ENCODE measurements around the gene NUP210L. TPM values are rescaled to one million over a fixed set of nuclear protein-coding genes. Genes with fewer than 3 reads are reported as not detected.
A peak's percentile ranks its signal among the peaks of the same experiment; 100 is the strongest.
"Not testable (repeated sequence)": the region's sequence is repeated elsewhere in the genome, so short reads cannot be mapped to it uniquely, and the experiment has no call there.

NUP210L gene
- total and polyA plus RNA-seq, 9 of the 15 experiments (the other 6 are each of a cell fraction or from before 2014, with no cell fraction given): 0.01 to 0.04 TPM; not detected in 7

DNA sequence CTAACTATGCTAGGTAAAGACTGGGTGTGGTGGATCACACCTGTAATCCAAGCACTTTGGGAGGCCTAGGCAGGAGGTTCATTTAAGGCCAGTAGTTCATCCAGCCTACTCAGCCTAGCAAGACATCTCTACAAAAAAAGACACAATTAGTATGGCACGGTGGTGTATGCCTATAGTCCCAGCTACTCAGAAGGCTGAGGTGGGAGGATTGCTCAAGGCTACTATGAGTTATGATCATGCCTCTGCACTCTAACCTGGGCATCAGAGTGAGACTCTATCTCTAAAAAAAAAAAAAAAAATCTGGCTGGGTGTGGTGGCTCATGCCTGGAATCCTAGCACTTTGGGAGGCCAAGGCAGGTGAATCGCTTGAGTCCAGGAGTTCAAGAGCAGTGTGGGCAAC lies 21.6 kb downstream of the NUP210L start (continued):
- TF ChIP-seq, protein P1, sequence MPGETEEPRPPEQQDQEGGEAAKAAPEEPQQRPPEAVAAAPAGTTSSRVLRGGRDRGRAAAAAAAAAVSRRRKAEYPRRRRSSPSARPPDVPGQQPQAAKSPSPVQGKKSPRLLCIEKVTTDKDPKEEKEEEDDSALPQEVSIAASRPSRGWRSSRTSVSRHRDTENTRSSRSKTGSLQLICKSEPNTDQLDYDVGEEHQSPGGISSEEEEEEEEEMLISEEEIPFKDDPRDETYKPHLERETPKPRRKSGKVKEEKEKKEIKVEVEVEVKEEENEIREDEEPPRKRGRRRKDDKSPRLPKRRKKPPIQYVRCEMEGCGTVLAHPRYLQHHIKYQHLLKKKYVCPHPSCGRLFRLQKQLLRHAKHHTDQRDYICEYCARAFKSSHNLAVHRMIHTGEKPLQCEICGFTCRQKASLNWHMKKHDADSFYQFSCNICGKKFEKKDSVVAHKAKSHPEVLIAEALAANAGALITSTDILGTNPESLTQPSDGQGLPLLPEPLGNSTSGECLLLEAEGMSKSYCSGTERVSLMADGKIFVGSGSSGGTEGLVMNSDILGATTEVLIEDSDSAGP (CRISPR knock-in tag; IDR thresholded peaks at IDR 0.05): no peak
- TF ChIP-seq NR1H2 (CRISPR knock-in tag; IDR thresholded peaks at IDR 0.05): no peak

GRCh38 chr1:154129391-154129970 lies 25.4 kb downstream of the NUP210L start:
- ChIA-PET CTCF (ENCODE audit: low intra/inter-chr PET ratio) (no interaction called here), POLR2A (interaction anchor here (0.6 kb wide), 1 partner anchor 211 kb away, joined by 6 read pairs; no protein-coding TSS in a partner anchor)
- no peak for ATAC-seq
- no peaks in the 10 kb centered on the region for H3K79me2 ChIP-seq (ENCODE audit: control insufficient read depth, insufficient read depth, low read length)
- 9% methylated on average over 2 of the region's 2 CpGs for WGBS (ENCODE audit: insufficient coverage, low coverage, missing lambda C conversion rate)
- no peak overlapping the region for H3K9ac ChIP-seq (ENCODE audit: insufficient read depth in 1 of 2, low read depth in 2 of 2, low read length in 2 of 2)
- no peaks in the 10 kb centered on the region for H3K27me3 ChIP-seq (ENCODE audit: control insufficient read depth in 2 of 2, insufficient read depth in 2 of 2, low read length in 2 of 2)
- intact Hi-C loops (cut with micrococcal nuclease): no loop called here
- no peaks in the 10 kb centered on the region for H4K20me1 ChIP-seq (replicated peaks; ENCODE audit: control insufficient read depth, insufficient read depth, low read length)
- H3K4me2 ChIP-seq (ENCODE audit: insufficient read depth, low read length): no peak overlapping the region
- in situ Hi-C loops (cut with MboI): no loop called here
- no peaks in the 10 kb centered on the region for H3K4me1 ChIP-seq (replicated peaks in 1 of 2; ENCODE audit: control insufficient read depth in 2 of 2, insufficient read depth in 2 of 2, low read length in 2 of 2)
- no peak overlapping the region for H2AFZ ChIP-seq (ENCODE audit: low read depth, low read length)
- H3K9me3 ChIP-seq (replicated peaks; ENCODE audit: control insufficient read depth, insufficient read depth, low read depth, low read length): no peaks in the 10 kb centered on the region
- FAIRE-seq: no peak
- no TSS peak for BruUV-seq (replicated peaks)
- H3K27ac ChIP-seq (ENCODE audit: extremely low read depth, low read depth, low read length): no peak overlapping the region
- TF ChIP-seq ARID1B (IDR thresholded peaks at IDR 0.05) (0 out of 2 replicates have a peak, but pooled peaks have one; percentile 12), ZZZ3 (IDR thresholded peaks at IDR 0.05) (no peak), FOSL1 (tag; conservative IDR thresholded peaks at IDR 0.05) (peak; percentile 81)
- TF ChIP-seq, protein P2, sequence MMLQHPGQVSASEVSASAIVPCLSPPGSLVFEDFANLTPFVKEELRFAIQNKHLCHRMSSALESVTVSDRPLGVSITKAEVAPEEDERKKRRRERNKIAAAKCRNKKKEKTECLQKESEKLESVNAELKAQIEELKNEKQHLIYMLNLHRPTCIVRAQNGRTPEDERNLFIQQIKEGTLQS (IDR thresholded peaks at IDR 0.05): peak; percentile 29; the same call in 1 of the 2 replicates
- TF ChIP-seq, protein P2 (CRISPR knock-in tag; conservative IDR thresholded peaks at IDR 0.05): no peak
- TF ChIP-seq, protein P3, sequence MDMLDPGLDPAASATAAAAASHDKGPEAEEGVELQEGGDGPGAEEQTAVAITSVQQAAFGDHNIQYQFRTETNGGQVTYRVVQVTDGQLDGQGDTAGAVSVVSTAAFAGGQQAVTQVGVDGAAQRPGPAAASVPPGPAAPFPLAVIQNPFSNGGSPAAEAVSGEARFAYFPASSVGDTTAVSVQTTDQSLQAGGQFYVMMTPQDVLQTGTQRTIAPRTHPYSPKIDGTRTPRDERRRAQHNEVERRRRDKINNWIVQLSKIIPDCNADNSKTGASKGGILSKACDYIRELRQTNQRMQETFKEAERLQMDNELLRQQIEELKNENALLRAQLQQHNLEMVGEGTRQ (CRISPR knock-in tag; IDR thresholded peaks at IDR 0.05): no peak
- H3K36me3 ChIP-seq (ENCODE audit: control insufficient read depth, insufficient read depth, low read length): no peaks in the 10 kb centered on the region
- DNase-seq (ENCODE audit: extremely low read depth in 1 of 4, low spot score in 3 of 4): no peak
- no peaks in the 10 kb centered on the region for H3K9me1 ChIP-seq (ENCODE audit: control insufficient read depth, insufficient read depth, low read length)
- H3K4me3 ChIP-seq: no peak overlapping the region

- H3K9me1 ChIP-seq (ENCODE audit: control insufficient read depth, insufficient read depth, low read length); H3K9ac ChIP-seq (ENCODE audit: insufficient read depth in 1 of 2, low read depth in 2 of 2, low read length in 2 of 2); H3K4me3 ChIP-seq; FAIRE-seq; H3K79me2 ChIP-seq (ENCODE audit: control insufficient read depth, insufficient read depth, low read length); DNase-seq (ENCODE audit: extremely low read depth in 1 of 4, low spot score in 3 of 4); CTCF ChIA-PET (ENCODE audit: low intra/inter-chr PET ratio); H3K36me3 ChIP-seq (ENCODE audit: control insufficient read depth, insufficient read depth, low read length); intact Hi-C loops (cut with micrococcal nuclease); H3K4me1 ChIP-seq (replicated peaks in 1 of 2; ENCODE audit: control insufficient read depth in 2 of 2, insufficient read depth in 2 of 2, low read length in 2 of 2); H3K27ac ChIP-seq (ENCODE audit: extremely low read depth, low read depth, low read length); in situ Hi-C loops (cut with MboI); H4K20me1 ChIP-seq (replicated peaks; ENCODE audit: control insufficient read depth, insufficient read depth, low read length); H2AFZ ChIP-seq (ENCODE audit: low read depth, low read length); H3K4me2 ChIP-seq (ENCODE audit: insufficient read depth, low read length); ATAC-seq; BruUV-seq (replicated peaks); H3K9me3 ChIP-seq (replicated peaks; ENCODE audit: control insufficient read depth, insufficient read depth, low read depth, low read length); H3K27me3 ChIP-seq (ENCODE audit: control insufficient read depth in 2 of 2, insufficient read depth in 2 of 2, low read length in 2 of 2); POLR2A ChIA-PET: not testable (repeated sequence)
- 76% methylated on average over 8 of the region's 11 CpGs for WGBS (ENCODE audit: insufficient coverage, low coverage, missing lambda C conversion rate)
Measured at GRCh38 chr1:154123205-154123604, 31.7 kb downstream of the NUP210L start.

Data from K562 (cell line).